H1 (cell line): ENCODE results near the gene RELN. TPM values are rescaled to one million over a fixed set of nuclear protein-coding genes. Genes with fewer than 3 reads are reported as not detected.

Experiments used
- CREB1 ChIP-seq: IDR thresholded peaks from 2 replicates; pipeline ENCODE4 v1.6.1; 2012; ENCODE audit warnings: inconsistent platforms
- EGR1 ChIP-seq: IDR thresholded peaks from 2 replicates; pipeline ENCODE4 v1.6.1; 2011; ENCODE audit warnings: low read depth, low read length, borderline replicate concordance
- polyA plus RNA-seq, 7 experiments: library from polyadenylated mRNA; depleted of rRNA in 3 of 7; stranded (reverse) in 5 of 7; unstranded in 2 of 7; fragments of >200 nt in 5 of 7; fragments of 200-250 nt in 2 of 7; gene quantifications; 1 replicate in 5 of 7; 2 replicates in 1 of 7; 4 replicates in 1 of 7; pipeline versions ENCODE4 v1.2.1 to v1.2.3, GENCODE V29; 2011 to 2013; ENCODE audit warnings: missing spikeins in 2 of 7, mixed read lengths in 2 of 7
- total RNA-seq: library from RNA; stranded (reverse); fragmentation: NEBNext Ultra II Directional; extraction: Animal tissue kit (Norgen Biotek cat#: 25700); gene quantifications from 2 replicates; pipeline ENCODE4 v1.2.1, GENCODE V29; 2021

The RELN gene
- total and polyA plus RNA-seq, 2 of the 8 experiments (the other 6 are each of a cell fraction or from before 2014, with no cell fraction given) = 0.03 to 0.07 TPM

- no peak for TF ChIP-seq EGR1
- TF ChIP-seq CREB1 = no peak
- TF ChIP-seq, all 59 proteins: peak for 0
Measured at GRCh38 chr7:103469095-103469948, 520.1 kb downstream of the RELN start (continued).
